B cell (primary cell): ENCODE data around the gene AMBRA1. TPM values are rescaled to one million over a fixed set of nuclear protein-coding genes. Genes with fewer than 3 reads are reported as not detected.

Experiments
- ATAC-seq: fragments of 200-7000 bp; cut with Tn5 transposase; one replicate; pipeline ENCODE4 v1.10.0; 2021; ENCODE audit warnings: low read depth, mild to moderate bottlenecking, moderate number of reproducible peaks, moderate library complexity
- CTCF ChIA-PET: fragments of 350-600 bp; sonication (Branson Sonifier 250); formaldehyde crosslinking; loops from one replicate; lab custom pipeline; 2021; ENCODE audit warnings: antibody characterized with exemption, inconsistent platforms; lab: Charles Lee
- POLR2A ChIA-PET: fragments of 350-600 bp; sonication (Branson Sonifier 250); formaldehyde crosslinking; loops from one replicate; lab custom pipeline; 2021; ENCODE audit warnings: antibody characterized with exemption; lab: Charles Lee
- DNase-seq: peaks from one replicate; pipeline ENCODE4 v3.0.0; 2013
- H2AFZ ChIP-seq: 2 replicates; pipeline ENCODE4 v1.6.1; 2012; ENCODE audit warnings: mild to moderate bottlenecking, low read depth, low read length; ENCODE audit not compliant: insufficient read depth, poor library complexity, severe bottlenecking
- H3K27ac ChIP-seq, 2 donors: 1 replicate in 1 of 2; 2 replicates in 1 of 2; pipeline ENCODE4 v1.5.1; 2012 to 2013; ENCODE audit warnings: low read length in 2 of 2, mild to moderate bottlenecking in 2 of 2, moderate library complexity in 1 of 2
- H3K27me3 ChIP-seq, 4 experiments: fragments of 200-600 bp in 1 of 4; sonication (generic) in 1 of 4; replicated peaks in 1 of 4; 1 replicate in 2 of 4; 2 replicates in 2 of 4; pipeline versions ENCODE4 v1.6.1 to v1.7.0; 2013 to 2016; ENCODE audit warnings: low read length in 3 of 4, mild to moderate bottlenecking in 2 of 4, mixed read lengths in 1 of 4, moderate library complexity in 1 of 4; ENCODE audit not compliant: insufficient read depth in 4 of 4, control insufficient read depth in 3 of 4; ENCODE audit errors: control extremely low read depth in 1 of 4
- H3K36me3 ChIP-seq, 2 experiments: replicated peaks in 1 of 2; 1 replicate in 1 of 2; 2 replicates in 1 of 2; pipeline versions ENCODE4 v1.6.1 to v1.7.1; 2013; ENCODE audit warnings: low read length in 1 of 2; ENCODE audit not compliant: insufficient read depth in 2 of 2, control insufficient read depth in 1 of 2; ENCODE audit errors: control extremely low read depth in 1 of 2, extremely low read depth in 1 of 2
- H3K4me1 ChIP-seq, 2 donors: fragments of 200-600 bp in 1 of 2; sonication (generic) in 1 of 2; 1 replicate in 1 of 2; 2 replicates in 1 of 2; pipeline versions ENCODE4 v1.5.1 to v1.6.1; 2013 to 2017; ENCODE audit warnings: low read length in 2 of 2; ENCODE audit not compliant: control insufficient read depth in 2 of 2, insufficient read depth in 2 of 2
- H3K4me2 ChIP-seq: replicated peaks from 2 replicates; pipeline ENCODE3; 2012; ENCODE audit warnings: mild to moderate bottlenecking, low read depth, low read length; ENCODE audit not compliant: poor library complexity, severe bottlenecking
- H3K4me3 ChIP-seq, 5 experiments: fragments of 200-600 bp in 1 of 5; sonication (generic) in 1 of 5; 1 replicate in 3 of 5; 2 replicates in 2 of 5; pipeline versions ENCODE4 v1.5.1 to v1.7.0; 2011 to 2016; ENCODE audit warnings: low read length in 4 of 5, mild to moderate bottlenecking in 4 of 5, low read depth in 2 of 5, control low read depth in 1 of 5, moderate library complexity in 1 of 5; ENCODE audit not compliant: insufficient read depth in 1 of 5; ENCODE audit errors: control extremely low read depth in 1 of 5, extremely low read depth in 1 of 5
- H3K79me2 ChIP-seq: fragments of 200-600 bp; sonication (generic); one replicate; pipeline ENCODE4 v1.6.0; 2016; ENCODE audit warnings: low read length; ENCODE audit not compliant: control insufficient read depth, insufficient read depth
- H3K9ac ChIP-seq: fragments of 200-600 bp; sonication (generic); 2 replicates; pipeline ENCODE4 v1.6.1; 2017; ENCODE audit warnings: mild to moderate bottlenecking, low read length, moderate library complexity
- H3K9me3 ChIP-seq, 3 donors: one replicate each; pipeline versions ENCODE4 v1.6.1 to v1.7.1; 2013; ENCODE audit warnings: low read length in 2 of 3; ENCODE audit not compliant: control insufficient read depth in 2 of 3, insufficient read depth in 1 of 3; ENCODE audit errors: control extremely low read depth in 1 of 3
- H4K20me1 ChIP-seq: 2 replicates; pipeline ENCODE4 v1.6.0; 2012; ENCODE audit warnings: mild to moderate bottlenecking, low read length; ENCODE audit not compliant: insufficient read depth, control insufficient read depth, poor library complexity, severe bottlenecking
- H3K27ac Mint-ChIP-seq: one replicate; pipeline ENCODE4 v1.8.0; 2021; ENCODE audit warnings: mixed read lengths
- H3K27me3 Mint-ChIP-seq: one replicate; pipeline ENCODE4 v1.8.0; 2021; ENCODE audit warnings: mixed read lengths
- H3K4me1 Mint-ChIP-seq: one replicate; pipeline ENCODE4 v1.8.0; 2021; ENCODE audit warnings: mixed read lengths
- H3K4me3 Mint-ChIP-seq: one replicate; pipeline ENCODE4 v1.8.0; 2021; ENCODE audit warnings: mixed read lengths
- H3K9me3 Mint-ChIP-seq: one replicate; pipeline ENCODE4 v1.8.0; 2022; ENCODE audit warnings: mixed read lengths; ENCODE audit not compliant: insufficient read depth
- EZH2 ChIP-seq: IDR thresholded peaks from 2 replicates; pipeline ENCODE4 v1.6.1; 2012; ENCODE audit warnings: borderline replicate concordance, low read depth, mild to moderate bottlenecking, moderate library complexity, low read length; ENCODE audit not compliant: insufficient read depth, poor library complexity, severe bottlenecking
- WGBS: methylation state at CpG from one replicate; pipeline ENCODE4 v1.1.5; 2013; ENCODE audit warnings: missing lambda C conversion rate; ENCODE audit not compliant: insufficient coverage; 5-methylcytosine and 5-hydroxymethylcytosine counted together
- intact Hi-C: fragments of 100-400 bp; cut with micrococcal nuclease; formaldehyde crosslinking; loops from one replicate; pipeline ENCODE4 v1.10.0; 2022
- polyA plus RNA-seq: library from polyadenylated mRNA; depleted of rRNA; stranded (reverse); fragments of >200 nt; gene quantifications from 2 replicates; pipeline ENCODE4 v1.2.3, GENCODE V29; 2012
- total RNA-seq, 2 donors: library from RNA; stranded (reverse); fragments of 120-200 nt in 1 of 2; gene quantifications; 1 replicate in 1 of 2; 2 replicates in 1 of 2; pipeline versions ENCODE4 v1.2.3 to v1.2.4, GENCODE V29; 2013 to 2022
- TF ChIP-seq, protein P1 (sequence below): fragments of 200-600 bp; IDR thresholded peaks from one replicate; pipeline ENCODE4 v1.8.0; 2022; ENCODE audit warnings: antibody characterized with exemption, mild to moderate bottlenecking

The AMBRA1 gene
- total and polyA plus RNA-seq, 2 donors (not counting 1 experiment from before 2014, with no cell fraction given) = 13.8 to 36.1 TPM

DNA sequence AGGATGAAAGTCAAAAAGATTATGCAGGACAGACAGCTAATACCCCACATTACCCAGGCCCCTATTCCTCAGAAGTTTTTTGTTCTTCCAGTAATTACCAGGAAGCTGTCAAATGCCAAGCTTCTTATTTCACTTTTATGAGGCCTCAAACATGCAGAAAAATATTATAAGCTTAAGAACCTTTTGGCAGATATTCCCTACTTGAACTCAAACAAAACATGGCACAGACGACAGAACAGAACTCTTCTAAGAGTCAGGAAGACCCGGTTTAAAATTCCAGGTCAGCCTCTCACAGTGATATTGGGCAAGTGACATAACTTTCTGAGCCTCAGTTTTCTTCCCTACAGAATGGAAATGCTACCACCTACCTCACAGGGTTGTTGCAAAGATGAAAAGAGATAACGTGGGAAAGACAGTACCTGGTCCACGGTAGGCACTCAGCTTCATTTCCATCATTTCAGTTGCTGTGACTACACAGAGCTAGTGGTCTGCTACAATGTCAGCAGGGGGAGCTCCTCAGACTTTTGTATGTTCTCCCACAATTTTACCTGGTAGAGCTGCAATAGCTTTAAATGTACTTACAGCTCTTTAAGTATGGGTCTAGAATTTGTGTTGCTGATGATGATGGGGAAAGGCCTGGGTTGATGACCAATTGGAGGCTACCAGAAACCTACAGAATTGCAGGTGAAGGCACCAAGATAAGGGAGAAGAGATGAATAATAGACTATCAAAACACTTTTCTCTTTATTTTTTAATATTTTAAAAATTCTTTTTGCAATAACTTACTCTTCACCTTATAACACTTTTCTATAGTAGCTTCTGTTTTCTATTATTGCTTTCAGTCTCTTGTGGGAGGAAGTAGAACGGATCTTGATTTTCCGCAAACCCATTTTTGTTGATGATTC lies 103.9 kb downstream of the AMBRA1 start:
- H3K9me3 Mint-ChIP-seq = no peaks in the 10 kb centered on the region
- no peak overlapping the region for H3K4me3 ChIP-seq
- peaks cover 19% of the 10 kb centered on the region for H3K4me1 Mint-ChIP-seq
- H3K79me2 ChIP-seq = peaks cover 15% of the 10 kb centered on the region
- POLR2A ChIA-PET = no interaction called here
- TF ChIP-seq, protein P1, sequence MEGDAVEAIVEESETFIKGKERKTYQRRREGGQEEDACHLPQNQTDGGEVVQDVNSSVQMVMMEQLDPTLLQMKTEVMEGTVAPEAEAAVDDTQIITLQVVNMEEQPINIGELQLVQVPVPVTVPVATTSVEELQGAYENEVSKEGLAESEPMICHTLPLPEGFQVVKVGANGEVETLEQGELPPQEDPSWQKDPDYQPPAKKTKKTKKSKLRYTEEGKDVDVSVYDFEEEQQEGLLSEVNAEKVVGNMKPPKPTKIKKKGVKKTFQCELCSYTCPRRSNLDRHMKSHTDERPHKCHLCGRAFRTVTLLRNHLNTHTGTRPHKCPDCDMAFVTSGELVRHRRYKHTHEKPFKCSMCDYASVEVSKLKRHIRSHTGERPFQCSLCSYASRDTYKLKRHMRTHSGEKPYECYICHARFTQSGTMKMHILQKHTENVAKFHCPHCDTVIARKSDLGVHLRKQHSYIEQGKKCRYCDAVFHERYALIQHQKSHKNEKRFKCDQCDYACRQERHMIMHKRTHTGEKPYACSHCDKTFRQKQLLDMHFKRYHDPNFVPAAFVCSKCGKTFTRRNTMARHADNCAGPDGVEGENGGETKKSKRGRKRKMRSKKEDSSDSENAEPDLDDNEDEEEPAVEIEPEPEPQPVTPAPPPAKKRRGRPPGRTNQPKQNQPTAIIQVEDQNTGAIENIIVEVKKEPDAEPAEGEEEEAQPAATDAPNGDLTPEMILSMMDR = peak; percentile 54
- TF ChIP-seq EZH2 = no peak
- intact Hi-C loops = loop anchor here (1.0 to 2.0 kb wide), 2 partner anchors 47 to 127 kb away; partner anchors contain the start of genes ATG13 and HARBI1
- H3K36me3 ChIP-seq = peaks cover 16 to 28% of the 10 kb centered on the region in 2 experiments
- peaks cover 0 to 3% of the 10 kb centered on the region in 2 donors for H3K4me1 ChIP-seq
- H2AFZ ChIP-seq = no peak overlapping the region
- H3K27ac Mint-ChIP-seq = peak overlapping the region; percentile 5
- H3K4me2 ChIP-seq = no peak overlapping the region
- WGBS = 100% methylated on average over 1 of the region's 6 CpGs
- H3K27me3 Mint-ChIP-seq = no peaks in the 10 kb centered on the region
- H3K27me3 ChIP-seq = no peaks in the 10 kb centered on the region
- no peak overlapping the region for H3K27ac ChIP-seq
- peak; percentile 43 for DNase-seq
- no peak overlapping the region for H3K9ac ChIP-seq
- peaks cover 10% of the 10 kb centered on the region for H4K20me1 ChIP-seq
- CTCF ChIA-PET = interaction anchor here (0.7 to 4.1 kb wide), 17 partner anchors 8 to 128 kb away, joined by 3 to 36 read pairs (median 4); partner anchors contain the start of genes AMBRA1, ATG13 and CHRM4
- no peak overlapping the region for H3K4me3 Mint-ChIP-seq
- ATAC-seq = peak; percentile 63
- H3K9me3 ChIP-seq = no peaks in the 10 kb centered on the region
